GM18498 (cell line): ENCODE measurements around the gene AGPAT4.

ENCODE experiments used
- ATAC-seq: cut with Tn5 transposase; IDR thresholded peaks from one replicate; pipeline ENCODE4 v1.9.1; 2021; ENCODE audit warnings: mild to moderate bottlenecking, moderate library complexity; ENCODE audit not compliant: unreplicated experiment

The AGPAT4 gene

GRCh38 chr6:161080263-161080970 lies 193.4 kb downstream of the AGPAT4 start:
- no peak for ATAC-seq
